K562 (cell line): ENCODE results near the gene DSTYK. TPM values are rescaled to one million over a fixed set of nuclear protein-coding genes. Genes with fewer than 3 reads are reported as not detected.

ENCODE experiments used
- ATAC-seq: fragments of 200-7000 bp; cut with Tn5 transposase; 3 replicates; pipeline ENCODE4 v1.9.1; 2020; ENCODE audit warnings: moderate library complexity
- BruUV-seq: library from RNA; stranded (reverse); fragments of 400-500 nt; replicated peaks from 2 replicates; lab custom pipeline; 2021; lab: Mats Ljungman, UMichigan
- CTCF ChIA-PET: fragments of 300-600 bp; formaldehyde crosslinking; extraction: SDS; loops from one replicate; lab custom pipeline; 2021; ENCODE audit warnings: low intra/inter-chr PET ratio; lab: Yijun Ruan, JAX
- POLR2A ChIA-PET: fragments of 300-600, 350-650 bp; sonication (Branson Sonifier 250); formaldehyde crosslinking; extraction: SDS; loops from one replicate; lab custom pipeline; 2021; ENCODE audit warnings: antibody characterized with exemption, inconsistent platforms; lab: Yijun Ruan, JAX
- DNase-seq, 4 experiments: peaks; one replicate each; pipeline versions ENCODE4 v3.0.0 to v3.0.0-alpha.2; 2011 to 2018; ENCODE audit warnings: low spot score in 3 of 4, mixed read lengths in 3 of 4; ENCODE audit errors: extremely low read depth in 1 of 4
- FAIRE-seq: peaks from 2 replicates; lab custom pipeline; 2011; peaks lifted over from hg19 to GRCh38; lab: Jason Lieb, UNC
- H2AFZ ChIP-seq: 2 replicates; pipeline ENCODE4 v1.6.0; 2011; ENCODE audit warnings: low read depth, low read length, control low read depth, inconsistent platforms
- H3K27ac ChIP-seq: fragments of 200-600 bp; 3 replicates; pipeline ENCODE4 v1.8.0; 2011; ENCODE audit warnings: low read depth, mild to moderate bottlenecking, control low read depth, inconsistent platforms, low read length, moderate library complexity, mixed read lengths; ENCODE audit errors: extremely low read depth
- H3K27me3 ChIP-seq, 2 experiments: fragments of 300-600 bp in 1 of 2; 2 replicates in 1 of 2; 3 replicates in 1 of 2; pipeline versions ENCODE4 v1.6.0 to v1.8.0; 2011; ENCODE audit warnings: inconsistent platforms in 2 of 2, low read length in 2 of 2, mild to moderate bottlenecking in 1 of 2, mixed read lengths in 1 of 2, moderate library complexity in 1 of 2; ENCODE audit not compliant: control insufficient read depth in 2 of 2, insufficient read depth in 2 of 2
- H3K36me3 ChIP-seq: fragments of 300-600 bp; 3 replicates; pipeline ENCODE4 v1.8.0; 2011; ENCODE audit warnings: mild to moderate bottlenecking, low read length, inconsistent platforms; ENCODE audit not compliant: control insufficient read depth, insufficient read depth
- H3K4me1 ChIP-seq, 2 experiments: fragments of 200-600 bp in 1 of 2; replicated peaks in 1 of 2; 2 replicates in 1 of 2; 3 replicates in 1 of 2; pipeline versions ENCODE4 v1.5.1 to v1.8.0; 2011; ENCODE audit warnings: inconsistent platforms in 2 of 2, low read length in 2 of 2, mild to moderate bottlenecking in 1 of 2, mixed read lengths in 1 of 2, moderate library complexity in 1 of 2; ENCODE audit not compliant: control insufficient read depth in 2 of 2, insufficient read depth in 2 of 2
- H3K4me2 ChIP-seq: 2 replicates; pipeline ENCODE4 v1.6.1; 2011; ENCODE audit warnings: low read length, control low read depth, inconsistent platforms, mixed read lengths; ENCODE audit not compliant: insufficient read depth
- H3K4me3 ChIP-seq: fragments of 200-600 bp; sonication (generic), shearing (Covaris generic); 2 replicates; pipeline ENCODE4 v1.5.1; 2016; ENCODE audit warnings: control low read depth, inconsistent platforms
- H3K79me2 ChIP-seq: fragments of 200-600 bp; 3 replicates; pipeline ENCODE4 v1.8.0; 2011; ENCODE audit warnings: low read length, inconsistent platforms; ENCODE audit not compliant: control insufficient read depth, insufficient read depth
- H3K9ac ChIP-seq, 2 experiments: 2 replicates each; pipeline versions ENCODE4 v1.6.0 to v1.6.1; 2011; ENCODE audit warnings: low read depth in 2 of 2, low read length in 2 of 2, control low read depth in 1 of 2, inconsistent platforms in 1 of 2, mild to moderate bottlenecking in 1 of 2, mixed read lengths in 1 of 2; ENCODE audit not compliant: insufficient read depth in 1 of 2
- H3K9me1 ChIP-seq: one replicate; pipeline ENCODE4 v1.6.0; 2011; ENCODE audit warnings: inconsistent platforms, mild to moderate bottlenecking, low read length, moderate library complexity; ENCODE audit not compliant: control insufficient read depth, insufficient read depth
- H3K9me3 ChIP-seq: replicated peaks from 2 replicates; pipeline ENCODE4 v1.5.1; 2011; ENCODE audit warnings: low read depth, low read length, inconsistent platforms; ENCODE audit not compliant: control insufficient read depth, insufficient read depth
- H4K20me1 ChIP-seq: replicated peaks from 2 replicates; pipeline ENCODE4 v1.6.1; 2011; ENCODE audit warnings: low read length, inconsistent platforms, mixed read lengths; ENCODE audit not compliant: control insufficient read depth, insufficient read depth
- ARID4B ChIP-seq: sonication (generic); formaldehyde crosslinking; IDR thresholded peaks from 2 replicates; pipeline ENCODE4 v1.8.0; 2022; ENCODE audit warnings: mild to moderate bottlenecking, missing genetic modification reagents
- CCAR2 ChIP-seq: fragments of 200-400 bp; formaldehyde crosslinking; IDR thresholded peaks from 2 replicates; pipeline ENCODE4 v1.6.1; 2017; ENCODE audit warnings: mild to moderate bottlenecking, low read depth, low read length
- CHAMP1 ChIP-seq: fragments of 450-650 bp; IDR thresholded peaks from 2 replicates; pipeline ENCODE4 v1.6.1; 2016; ENCODE audit warnings: mild to moderate bottlenecking
- HSF4 ChIP-seq: fragments of 250-450 bp; sonication (Bioruptor Pico); IDR thresholded peaks from 2 replicates; pipeline ENCODE4 v2.1.2; 2022; ENCODE audit warnings: mild to moderate bottlenecking, moderate library complexity, borderline replicate concordance
- NRF1 ChIP-seq, 2 experiments: fragments of 450-650 bp; IDR thresholded peaks in 1 of 2; conservative IDR thresholded peaks in 1 of 2; 2 replicates each; pipeline ENCODE4 v1.6.1; 2014; ENCODE audit warnings: mild to moderate bottlenecking in 2 of 2
- RUNX1 ChIP-seq: sonication (generic); IDR thresholded peaks from 2 replicates; pipeline ENCODE4 v1.6.1; 2016; ENCODE audit warnings: antibody characterized with exemption, low read depth
- ZNF280A ChIP-seq: fragments of 450-650 bp; IDR thresholded peaks from 2 replicates; pipeline ENCODE4 v1.6.1; 2018; ENCODE audit warnings: mild to moderate bottlenecking, low read depth; ENCODE audit not compliant: partially characterized antibody
- ZNF766 ChIP-seq: fragments of 200-800 bp; sonication (Bioruptor generic); conservative IDR thresholded peaks from 2 replicates; pipeline ENCODE4 v1.6.1; 2016; ENCODE audit warnings: missing genetic modification characterization, missing compliant biosample characterization
- WGBS: fragments of 100-300 bp; shearing (Covaris generic); methylation state at CpG from one replicate; pipeline ENCODE4 v1.1.6; 2016; ENCODE audit warnings: low coverage, mixed read lengths; ENCODE audit not compliant: insufficient coverage; ENCODE audit errors: missing lambda C conversion rate; 5-methylcytosine and 5-hydroxymethylcytosine counted together
- in situ Hi-C: fragments of 300-500 bp; cut with MboI; formaldehyde crosslinking; loops from 4 replicates; pipeline ENCODE4 v1.15.0; 2018; ENCODE audit warnings: inconsistent platforms, mixed read lengths
- intact Hi-C: fragments of 100-400 bp; cut with micrococcal nuclease; formaldehyde crosslinking; loops from 2 replicates; pipeline ENCODE4 v1.14.2; 2022
- polyA plus RNA-seq, 8 experiments: library from polyadenylated mRNA; depleted of rRNA in 4 of 8; stranded (reverse) in 5 of 8; unstranded in 3 of 8; fragments of >200 nt; fragmentation: Nextera tagmentation in 2 of 8; fragmentation: Illumina TruSeq in 1 of 8; extraction: Ambion mirVana in 2 of 8; extraction: Trizol in 1 of 8; gene quantifications; 2 replicates each; pipeline versions ENCODE4 v1.2.1 to v1.2.3, GENCODE V29; 2011 to 2014; ENCODE audit warnings: inconsistent platforms in 1 of 8, missing spikeins in 1 of 8
- total RNA-seq, 7 experiments: library from RNA; depleted of rRNA in 6 of 7; stranded (reverse); fragments of >200 nt in 6 of 7; fragmentation: Illumina TruSeq in 2 of 7; extraction: Trizol in 2 of 7; gene quantifications; 2 replicates each; pipeline versions ENCODE4 v1.2.1 to v1.2.3, GENCODE V29; 2011 to 2021; ENCODE audit warnings: low replicate concordance in 1 of 7

The DSTYK gene
- total and polyA plus RNA-seq, 9 of the 15 experiments (the other 6 are each of a cell fraction or from before 2014, with no cell fraction given) = 4.2 to 7.1 (median 6.2) TPM

GRCh38 chr1:205172729-205173366, 38.7 kb downstream of the DSTYK start:
- BruUV-seq = no TSS peak
- Histone ChIP-seq H3K27me3 (no peaks in the 10 kb centered on the region), H3K4me3 (no peak overlapping the region), H3K4me2 (0 out of 2 replicates have a peak overlapping the region, but pooled peaks have one; percentile 15), H3K9me3 (no peaks in the 10 kb centered on the region), H4K20me1 (0 out of 2 replicates have a peak, but pooled peaks cover 1% of the 10 kb centered on the region), H2AFZ (no peak overlapping the region), H3K79me2 (no peaks in the 10 kb centered on the region; the same call in 2 of the 3 replicates), H3K9me1 (no peaks in the 10 kb centered on the region), H3K27ac (peak overlapping the region; percentile 67), H3K36me3 (peaks cover 27% of the 10 kb centered on the region), H3K4me1 (peaks cover 23 to 53% of the 10 kb centered on the region in 2 experiments), H3K9ac (0 out of 4 replicates have a peak overlapping the region, but pooled peaks of 1 of the 2 experiments have one; percentile 9)
- DNase-seq (peak; percentile 42 to 70 (median 56)), FAIRE-seq (peak; percentile 37), ATAC-seq (peak; percentile 65)
- intact Hi-C loops = loop anchor here (5.0 kb wide), 1 partner anchor 39 kb away; the partner anchor contains the start of gene DSTYK
- ChIA-PET POLR2A (interaction anchor here (0.6 to 0.7 kb wide), 3 partner anchors 19 to 172 kb away, joined by 3 to 5 read pairs (median 3); no protein-coding TSS in a partner anchor), CTCF (interaction anchor here (0.7 kb wide), 1 partner anchor 406 kb away, joined by 5 read pairs; no protein-coding TSS in a partner anchor)
- 75% methylated on average over 4 of the region's 4 CpGs for WGBS
- in situ Hi-C loops = no loop called here
- no peak for TF ChIP-seq CHAMP1
- TF ChIP-seq ARID4B = no peak
- TF ChIP-seq NRF1 (conservative IDR thresholded peaks at IDR 0.05 in 1 of 2, IDR thresholded peaks at IDR 0.05 in 1 of 2) = peak; percentile 22 to 23; a peak in 2 of 4 replicates
- no peak for TF ChIP-seq RUNX1
- TF ChIP-seq ZNF280A = no peak
- TF ChIP-seq HSF4 (CRISPR knock-in tag) = no peak
- TF ChIP-seq CCAR2 = no peak
- TF ChIP-seq ZNF766 = no peak
